ENCODE measurements around the gene POLD4. TPM values are rescaled to one million over a fixed set of nuclear protein-coding genes. Genes with fewer than 3 reads are reported as not detected.
A peak's percentile ranks its signal among the peaks of the same experiment; 100 is the strongest.

Gene POLD4
- total and polyA plus RNA-seq, 9 donors: 12.5 to 87.8 (median 47.2) TPM

- no peak for TF ChIP-seq EP300 (IDR thresholded peaks at IDR 0.05)
- TF ChIP-seq, protein P1, sequence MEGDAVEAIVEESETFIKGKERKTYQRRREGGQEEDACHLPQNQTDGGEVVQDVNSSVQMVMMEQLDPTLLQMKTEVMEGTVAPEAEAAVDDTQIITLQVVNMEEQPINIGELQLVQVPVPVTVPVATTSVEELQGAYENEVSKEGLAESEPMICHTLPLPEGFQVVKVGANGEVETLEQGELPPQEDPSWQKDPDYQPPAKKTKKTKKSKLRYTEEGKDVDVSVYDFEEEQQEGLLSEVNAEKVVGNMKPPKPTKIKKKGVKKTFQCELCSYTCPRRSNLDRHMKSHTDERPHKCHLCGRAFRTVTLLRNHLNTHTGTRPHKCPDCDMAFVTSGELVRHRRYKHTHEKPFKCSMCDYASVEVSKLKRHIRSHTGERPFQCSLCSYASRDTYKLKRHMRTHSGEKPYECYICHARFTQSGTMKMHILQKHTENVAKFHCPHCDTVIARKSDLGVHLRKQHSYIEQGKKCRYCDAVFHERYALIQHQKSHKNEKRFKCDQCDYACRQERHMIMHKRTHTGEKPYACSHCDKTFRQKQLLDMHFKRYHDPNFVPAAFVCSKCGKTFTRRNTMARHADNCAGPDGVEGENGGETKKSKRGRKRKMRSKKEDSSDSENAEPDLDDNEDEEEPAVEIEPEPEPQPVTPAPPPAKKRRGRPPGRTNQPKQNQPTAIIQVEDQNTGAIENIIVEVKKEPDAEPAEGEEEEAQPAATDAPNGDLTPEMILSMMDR (IDR thresholded peaks at IDR 0.05): no peak
- no peak for TF ChIP-seq POLR2A (IDR thresholded peaks at IDR 0.05)
- Histone ChIP-seq H3K36me3 (no peaks in the 10 kb centered on the region), H3K27me3 (no peaks in the 10 kb centered on the region), H3K27ac (no peak overlapping the region), H3K4me1 (ENCODE audit: insufficient read depth) (no peaks in the 10 kb centered on the region), H3K9me3 (no peaks in the 10 kb centered on the region), H3K4me3 (no peak overlapping the region)
- intact Hi-C loops (cut with DNase I): loop anchor here in 1 of 4 donors (5.0 kb wide), 1 partner anchor 35 kb away; the partner anchor contains the start of gene POLD4
- DNase-seq: no peak
- WGBS, 3 donors: 18 to 27% (median 24%) methylated on average over 9 of the region's 9 CpGs
These were observed 33.7 kb upstream of the POLD4 start for GRCh38 chr11:67387069-67387468.

- 52 to 75% (median 73%) methylated on average over 3 of the region's 3 CpGs for WGBS, 3 donors
- Histone ChIP-seq H3K27ac (no peak overlapping the region), H3K4me1 (ENCODE audit: insufficient read depth) (no peaks in the 10 kb centered on the region), H3K4me3 (no peak overlapping the region), H3K36me3 (no peaks in the 10 kb centered on the region), H3K27me3 (no peaks in the 10 kb centered on the region), H3K9me3 (no peaks in the 10 kb centered on the region)
- TF ChIP-seq, protein P1 (IDR thresholded peaks at IDR 0.05): no peak
- TF ChIP-seq EP300 (IDR thresholded peaks at IDR 0.05) (no peak), POLR2A (IDR thresholded peaks at IDR 0.05) (no peak)
- DNase-seq: peak in 1 of 5 donors; percentile 6
- intact Hi-C loops (cut with DNase I): loop anchor here in 3 of 4 donors (5.0 kb wide), 3 partner anchors 33 to 123 kb away; partner anchors contain the start of gene POLD4 (in 1 of the 3)
These were observed 31.6 kb upstream of the POLD4 start for GRCh38 chr11:67384851-67385366.

GRCh38 chr11:67382276-67383136, 29.2 kb upstream of the POLD4 start:
- no peak overlapping the region for H3K27ac ChIP-seq
- peak; percentile 71 to 87 (median 85) for DNase-seq
- H3K4me1 ChIP-seq (ENCODE audit: insufficient read depth): no peaks in the 10 kb centered on the region
- TF ChIP-seq EP300 (IDR thresholded peaks at IDR 0.05) (no peak), POLR2A (IDR thresholded peaks at IDR 0.05) (peak; percentile 40)
- TF ChIP-seq, protein P1 (IDR thresholded peaks at IDR 0.05): peak; percentile 95 to 98 (median 97)
- WGBS, 3 donors: 39 to 40% (median 39%) methylated on average over 16 of the region's 16 CpGs
- no peaks in the 10 kb centered on the region for H3K27me3 ChIP-seq
- H3K4me3 ChIP-seq: no peak overlapping the region
- intact Hi-C loops (cut with DNase I): loop anchor here in 3 of 4 donors (1.0 to 5.0 kb wide), 4 partner anchors 25 to 120 kb away; no protein-coding TSS in a partner anchor
- no peaks in the 10 kb centered on the region for H3K36me3 ChIP-seq
- no peaks in the 10 kb centered on the region for H3K9me3 ChIP-seq

DNA sequence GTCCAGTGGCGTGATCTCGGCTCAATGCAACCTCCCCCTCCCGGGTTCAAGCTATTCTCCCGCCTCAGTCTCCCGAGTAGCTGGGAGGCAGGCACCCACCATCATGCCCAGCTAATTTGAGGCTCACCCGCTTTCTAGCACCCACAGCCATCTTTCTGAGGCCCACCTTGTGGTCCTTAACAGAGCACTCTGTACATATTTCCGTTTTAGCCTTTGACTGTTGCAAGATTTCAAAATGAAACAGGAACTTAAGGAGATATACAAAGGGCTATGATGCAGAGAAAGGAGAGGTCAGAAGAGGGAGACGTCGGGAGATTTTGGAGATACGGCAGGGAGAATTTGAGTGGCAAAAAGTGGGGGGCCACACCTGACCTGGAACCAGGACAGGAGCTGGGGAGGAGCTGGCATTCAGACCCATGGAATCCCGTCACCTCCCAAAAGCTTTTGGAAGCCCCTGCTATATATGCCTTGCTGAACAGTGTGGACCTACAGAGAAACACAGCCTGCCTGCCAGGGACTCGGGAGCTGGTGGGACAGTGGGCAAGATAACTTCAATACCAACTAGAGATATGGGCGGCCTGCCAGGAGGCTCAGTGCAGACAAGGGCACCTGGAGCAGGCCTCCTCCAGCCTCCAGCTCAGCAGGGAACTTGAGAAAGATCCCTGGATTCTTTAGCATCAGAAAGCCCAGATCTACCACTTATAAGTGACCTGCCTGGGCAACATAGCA, 28.1 kb upstream of the POLD4 start:
- Histone ChIP-seq H3K27me3 (no peaks in the 10 kb centered on the region), H3K9me3 (no peaks in the 10 kb centered on the region), H3K36me3 (no peaks in the 10 kb centered on the region), H3K4me3 (no peak overlapping the region), H3K4me1 (ENCODE audit: insufficient read depth) (no peaks in the 10 kb centered on the region), H3K27ac (no peak overlapping the region)
- TF ChIP-seq, protein P1 (IDR thresholded peaks at IDR 0.05): no peak
- TF ChIP-seq POLR2A (IDR thresholded peaks at IDR 0.05) (no peak), EP300 (IDR thresholded peaks at IDR 0.05) (no peak)
- intact Hi-C loops (cut with DNase I): loop anchor here in 2 of 4 donors (5.0 kb wide), 2 partner anchors 34 to 119 kb away; no protein-coding TSS in a partner anchor
- DNase-seq: peak in 3 of 5 donors; percentile 10 to 50 (median 26)
- WGBS, 3 donors: 78 to 84% (median 81%) methylated on average over 13 of the region's 13 CpGs
